IMR-90 (cell line): ENCODE results near the gene NOSTRIN. TPM values are rescaled to one million over a fixed set of nuclear protein-coding genes. Genes with fewer than 3 reads are reported as not detected.

Source experiments
- ATAC-seq: fragments of 200-7000 bp; cut with Tn5 transposase; 2 replicates; pipeline ENCODE4 v1.9.1; 2020; ENCODE audit warnings: low read depth, mild to moderate bottlenecking, moderate library complexity
- BruUV-seq: library from RNA; stranded (reverse); fragments of 400-500 nt; replicated peaks from 2 replicates; lab custom pipeline; 2021; lab: Mats Ljungman, UMichigan
- CTCF ChIA-PET: fragments of 300-600 bp; formaldehyde crosslinking; extraction: SDS; loops from one replicate; lab custom pipeline; 2021; ENCODE audit warnings: antibody characterized with exemption; lab: Yijun Ruan, JAX
- POLR2A ChIA-PET: fragments of 300-600 bp; sonication (Branson Sonifier 250); formaldehyde crosslinking; loops from one replicate; lab custom pipeline; 2022; ENCODE audit warnings: antibody characterized with exemption; ENCODE audit not compliant: unreplicated experiment; lab: Charles Lee
- DNase-seq: peaks from one replicate; pipeline ENCODE4 v3.0.0; 2013
- H2AFZ ChIP-seq: replicated peaks from 2 replicates; pipeline ENCODE3; 2013; ENCODE audit warnings: low read length, mild to moderate bottlenecking; ENCODE audit not compliant: poor library complexity
- H2AK5ac ChIP-seq: 2 replicates; pipeline ENCODE4 v1.6.1; 2013; ENCODE audit warnings: low read depth, low read length, inconsistent platforms
- H2AK9ac ChIP-seq: replicated peaks from 2 replicates; pipeline ENCODE3; 2013; ENCODE audit warnings: mild to moderate bottlenecking, low read depth, low read length, moderate library complexity; ENCODE audit not compliant: poor library complexity
- H2BK120ac ChIP-seq: 2 replicates; pipeline ENCODE4 v1.6.1; 2013; ENCODE audit warnings: low read depth, low read length, inconsistent platforms
- H2BK15ac ChIP-seq: 3 replicates; pipeline ENCODE4 v1.6.1; 2013; ENCODE audit warnings: low read depth, low read length, inconsistent platforms
- H2BK20ac ChIP-seq: 2 replicates; pipeline ENCODE4 v1.6.1; 2013; ENCODE audit warnings: low read depth, mild to moderate bottlenecking, inconsistent platforms, low read length, moderate library complexity
- H2BK5ac ChIP-seq: 2 replicates; pipeline ENCODE4 v1.6.1; 2013; ENCODE audit warnings: mild to moderate bottlenecking, low read depth, low read length, inconsistent platforms; ENCODE audit not compliant: poor library complexity, severe bottlenecking
- H3K14ac ChIP-seq: replicated peaks from 2 replicates; pipeline ENCODE4 v1.6.1; 2013; ENCODE audit warnings: low read depth, low read length, inconsistent platforms
- H3K18ac ChIP-seq: 2 replicates; pipeline ENCODE4 v1.6.1; 2013; ENCODE audit warnings: low read depth, low read length, control low read depth
- H3K23ac ChIP-seq: 2 replicates; pipeline ENCODE4 v1.6.1; 2013; ENCODE audit warnings: low read depth, low read length, inconsistent platforms
- H3K27ac ChIP-seq: 2 replicates; pipeline ENCODE4 v1.5.1; 2013; ENCODE audit warnings: mild to moderate bottlenecking, control low read depth, low read length; ENCODE audit not compliant: insufficient read depth
- H3K27me3 ChIP-seq: 2 replicates; pipeline ENCODE4 v1.6.1; 2013; ENCODE audit warnings: low read length; ENCODE audit not compliant: control insufficient read depth, insufficient read depth
- H3K36me3 ChIP-seq: 2 replicates; pipeline ENCODE4 v1.6.1; 2013; ENCODE audit warnings: low read length, mixed read lengths; ENCODE audit not compliant: control insufficient read depth, insufficient read depth
- H3K4ac ChIP-seq: 2 replicates; pipeline ENCODE4 v1.6.1; 2013; ENCODE audit warnings: low read depth, low read length, inconsistent platforms
- H3K4me1 ChIP-seq: 2 replicates; pipeline ENCODE4 v1.6.1; 2013; ENCODE audit warnings: low read length, mixed read lengths; ENCODE audit not compliant: control insufficient read depth, insufficient read depth
- H3K4me2 ChIP-seq: 2 replicates; pipeline ENCODE4 v1.6.1; 2013; ENCODE audit warnings: low read depth, mild to moderate bottlenecking, control low read depth, low read length, moderate library complexity
- H3K4me3 ChIP-seq: 2 replicates; pipeline ENCODE4 v1.5.1; 2013; ENCODE audit warnings: low read depth, mild to moderate bottlenecking, control low read depth, low read length, moderate library complexity; ENCODE audit not compliant: insufficient read depth
- H3K56ac ChIP-seq: 2 replicates; pipeline ENCODE4 v1.6.1; 2013; ENCODE audit warnings: low read length, inconsistent platforms; ENCODE audit not compliant: insufficient read depth; ENCODE audit errors: extremely low read depth
- H3K79me1 ChIP-seq, 2 experiments: 2 replicates each; pipeline ENCODE4 v1.6.1; 2013; ENCODE audit warnings: low read length in 2 of 2, inconsistent platforms in 1 of 2, low read depth in 1 of 2
- H3K9ac ChIP-seq: 2 replicates; pipeline ENCODE4 v1.6.1; 2013; ENCODE audit warnings: low read depth, low read length, control low read depth
- H3K9me1 ChIP-seq: 2 replicates; pipeline ENCODE4 v1.6.1; 2013; ENCODE audit warnings: low read length, inconsistent platforms; ENCODE audit not compliant: insufficient read depth
- H3K9me3 ChIP-seq: 2 replicates; pipeline ENCODE4 v1.6.1; 2013; ENCODE audit warnings: low read length; ENCODE audit not compliant: control insufficient read depth, insufficient read depth
- H4K20me1 ChIP-seq: 2 replicates; pipeline ENCODE4 v1.6.1; 2013; ENCODE audit warnings: low read length, inconsistent platforms; ENCODE audit not compliant: insufficient read depth
- H4K5ac ChIP-seq: 2 replicates; pipeline ENCODE4 v1.6.1; 2013; ENCODE audit warnings: mild to moderate bottlenecking, low read depth, low read length, control low read depth
- H4K8ac ChIP-seq, 2 experiments: 2 replicates each; pipeline ENCODE4 v1.6.1; 2013; ENCODE audit warnings: low read depth in 2 of 2, low read length in 2 of 2, control low read depth in 1 of 2, inconsistent platforms in 1 of 2
- H4K91ac ChIP-seq: 2 replicates; pipeline ENCODE4 v1.6.1; 2013; ENCODE audit warnings: low read depth, low read length, inconsistent platforms; ENCODE audit not compliant: insufficient read depth
- FOS ChIP-seq: fragments of 150-350 bp; IDR thresholded peaks from 2 replicates; pipeline ENCODE4 v1.6.1; 2016; ENCODE audit warnings: low read depth, low read length
- dilution Hi-C: fragments of 300-500 bp; cut with HindIII; formaldehyde crosslinking; loops from one replicate; pipeline ENCODE4 v1.14.3; 2018; ENCODE audit warnings: low sequenced_read_pairs; ENCODE audit not compliant: unreplicated experiment
- in situ Hi-C: fragments of 300-500 bp; cut with MboI; formaldehyde crosslinking; loops from 3 replicates; pipeline ENCODE4 v1.14.3; 2019; ENCODE audit warnings: low sequenced_read_pairs, inconsistent platforms, mixed read lengths
- intact Hi-C: fragments of 100-400 bp; cut with micrococcal nuclease; formaldehyde crosslinking; loops from 2 replicates; pipeline ENCODE4 v1.10.0; 2022
- polyA plus RNA-seq, 3 experiments: library from polyadenylated mRNA; depleted of rRNA; stranded (reverse); fragments of >200 nt; gene quantifications; 2 replicates each; pipeline ENCODE4 v1.2.3, GENCODE V29; 2012; ENCODE audit warnings: low replicate concordance in 1 of 3
- total RNA-seq: library from RNA; depleted of rRNA; stranded (reverse); fragments of >200 nt; gene quantifications from 2 replicates; pipeline ENCODE4 v1.2.3, GENCODE V29; 2012

The NOSTRIN gene
- total and polyA plus RNA-seq, 2 of the 4 experiments (the other 2 are of a cell fraction): 0.15 to 0.18 TPM

- Histone ChIP-seq H3K27ac (no peak overlapping the region), H2BK5ac (no peak overlapping the region), H3K27me3 (no peaks in the 10 kb centered on the region), H3K4me3 (no peak overlapping the region), H3K36me3 (no peaks in the 10 kb centered on the region), H2BK20ac (no peak overlapping the region), H2AK9ac (no peak overlapping the region), H3K4ac (no peak overlapping the region), H2AK5ac (no peak overlapping the region), H2BK15ac (no peak overlapping the region), H3K23ac (no peak overlapping the region), H3K9ac (no peak overlapping the region), H3K56ac (no peak overlapping the region), H3K4me1 (no peaks in the 10 kb centered on the region), H3K4me2 (no peak overlapping the region), H3K18ac (no peak overlapping the region), H2AFZ (no peak overlapping the region), H4K91ac (no peak overlapping the region), H4K5ac (no peak overlapping the region), H4K8ac (no peak overlapping the region), H3K9me3 (no peaks in the 10 kb centered on the region; the same call in 1 of the 2 replicates), H2BK120ac (no peak overlapping the region), H3K79me1 (no peaks in the 10 kb centered on the region), H3K9me1 (no peaks in the 10 kb centered on the region), H3K14ac (no peak overlapping the region), H4K20me1 (no peaks in the 10 kb centered on the region)
- in situ Hi-C loops (no loop called here), intact Hi-C loops (no loop called here), dilution Hi-C loops (no loop called here)
- DNase-seq (no peak), ATAC-seq (no peak)
- no peak for TF ChIP-seq FOS
- ChIA-PET POLR2A (no interaction called here), CTCF (no interaction called here)
- no TSS peak for BruUV-seq
Observed at GRCh38 chr2:168831662-168832061, 29.2 kb downstream of the NOSTRIN start.
